ENCODE data around the gene RNU1-4. TPM values are rescaled to one million over a fixed set of nuclear protein-coding genes. Genes with fewer than 3 reads are reported as not detected.
"Not testable (repeated sequence)": the region's sequence is repeated elsewhere in the genome, so short reads cannot be mapped to it uniquely, and the experiment has no call there.

RNU1-4 gene
- total RNA-seq: under 1 TPM; under 0.01 TPM

DNA sequence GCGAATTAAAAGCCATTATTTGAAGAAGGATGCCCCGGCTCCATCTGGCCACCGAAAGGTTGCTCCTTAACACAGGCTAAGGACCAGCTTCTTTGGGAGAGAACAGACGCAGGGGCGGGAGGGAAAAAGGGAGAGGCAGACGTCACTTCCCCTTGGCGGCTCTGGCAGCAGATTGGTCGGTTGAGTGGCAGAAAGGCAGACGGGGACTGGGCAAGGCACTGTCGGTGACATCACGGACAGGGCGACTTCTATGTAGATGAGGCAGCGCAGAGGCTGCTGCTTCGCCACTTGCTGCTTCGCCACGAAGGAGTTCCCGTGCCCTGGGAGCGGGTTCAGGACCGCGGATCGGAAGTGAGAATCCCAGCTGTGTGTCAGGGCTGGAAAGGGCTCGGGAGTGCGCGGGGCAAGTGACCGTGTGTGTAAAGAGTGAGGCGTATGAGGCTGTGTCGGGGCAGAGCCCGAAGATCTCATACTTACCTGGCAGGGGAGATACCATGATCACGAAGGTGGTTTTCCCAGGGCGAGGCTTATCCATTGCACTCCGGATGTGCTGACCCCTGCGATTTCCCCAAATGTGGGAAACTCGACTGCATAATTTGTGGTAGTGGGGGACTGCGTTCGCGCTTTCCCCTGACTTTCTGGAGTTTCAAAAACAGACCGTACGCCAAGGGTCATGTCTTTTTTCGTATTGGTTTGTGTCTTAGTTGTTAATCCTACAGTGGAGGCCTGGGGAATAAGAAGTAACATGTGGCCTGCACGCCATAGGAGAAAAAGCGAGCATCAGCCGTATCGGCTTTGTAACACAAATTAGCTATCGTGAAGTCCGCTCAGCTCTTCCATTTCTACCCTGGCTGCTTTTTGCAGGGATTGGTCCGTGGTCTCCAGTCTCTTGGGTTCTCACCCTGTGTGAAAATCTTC is at the start of gene RNU1-4:
Gene RNU1-4 (plus strand): TSS at position 470 of the 918 bp plus-strand sequence.
- H3K9me3 ChIP-seq; H3K27me3 ChIP-seq (replicated peaks; ENCODE audit: insufficient read depth); H3K4me1 ChIP-seq (replicated peaks); H3K36me3 ChIP-seq; intact Hi-C loops (cut with DNase I); H3K4me3 ChIP-seq; DNase-seq (ENCODE audit: low spot score); H3K27ac ChIP-seq: not testable (repeated sequence)
- WGBS: no CpG with 5 or more reads among the region's 46 CpGs

DNA sequence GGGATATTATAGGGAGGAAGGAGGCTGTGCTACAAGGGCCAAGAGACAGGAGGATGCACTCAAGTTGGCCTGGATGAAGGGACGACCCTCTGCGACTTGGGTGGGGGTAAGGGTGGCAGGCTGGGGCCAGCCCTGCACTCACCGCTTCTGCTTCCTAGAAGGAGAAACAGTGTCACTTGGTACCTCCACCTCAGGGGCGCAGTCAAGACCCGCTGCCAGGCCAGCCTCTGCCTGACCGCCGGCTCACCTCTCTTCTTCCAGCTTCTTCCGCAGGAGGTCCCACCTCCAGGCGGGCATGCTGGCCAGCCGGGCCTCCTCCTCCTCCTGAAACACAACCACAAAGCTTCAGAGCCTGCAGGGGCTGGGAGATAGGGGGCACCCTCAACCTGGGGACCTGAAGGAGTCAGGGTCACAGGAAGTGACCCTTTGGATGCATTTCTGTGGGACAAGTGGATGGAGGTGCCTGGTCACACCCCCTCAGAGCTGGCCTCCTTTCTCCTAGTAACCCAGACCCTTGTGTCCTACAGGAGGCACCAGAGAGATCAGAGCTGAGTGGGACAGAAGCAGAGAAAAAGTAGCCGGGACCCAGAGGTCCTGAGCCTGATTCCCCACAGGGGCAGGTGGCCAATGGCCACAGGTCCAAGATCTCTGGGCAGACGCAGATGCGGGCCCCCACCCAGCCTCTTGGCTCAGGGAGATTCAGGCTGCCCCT is 49.2 kb upstream of the RNU1-4 start:
- H3K27me3 ChIP-seq (replicated peaks; ENCODE audit: insufficient read depth); H3K4me3 ChIP-seq; H3K9me3 ChIP-seq; H3K36me3 ChIP-seq; H3K27ac ChIP-seq; intact Hi-C loops (cut with DNase I); DNase-seq (ENCODE audit: low spot score); H3K4me1 ChIP-seq (replicated peaks): not testable (repeated sequence)
- 95% methylated on average over 8 of the region's 13 CpGs for WGBS

DNA sequence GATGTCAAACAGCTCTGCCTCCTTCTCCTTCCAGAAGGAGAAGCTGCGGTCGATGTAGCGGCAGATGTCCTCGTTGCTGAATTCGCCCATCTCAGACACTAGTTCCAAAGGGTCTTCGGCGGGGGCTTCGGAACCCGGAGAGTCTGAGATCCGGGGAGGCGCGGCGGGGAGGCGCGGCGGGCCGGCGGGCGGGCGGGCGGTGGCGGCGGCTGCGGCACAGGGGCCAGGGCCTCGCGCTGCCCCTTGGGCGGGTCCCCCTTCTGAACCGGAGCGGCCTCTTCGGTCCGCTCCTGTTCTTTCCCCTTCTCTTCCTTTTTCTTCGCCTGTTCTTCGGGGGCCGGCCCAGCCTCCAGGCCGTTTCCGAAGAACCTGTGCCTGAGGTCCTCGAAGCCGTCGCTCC is 48.0 kb upstream of the RNU1-4 start:
- DNase-seq (ENCODE audit: low spot score); H3K4me3 ChIP-seq; H3K9me3 ChIP-seq; H3K27me3 ChIP-seq (replicated peaks; ENCODE audit: insufficient read depth); H3K27ac ChIP-seq; intact Hi-C loops (cut with DNase I); H3K4me1 ChIP-seq (replicated peaks); H3K36me3 ChIP-seq: not testable (repeated sequence)
- WGBS: 21% methylated on average over 27 of the region's 39 CpGs

DNA sequence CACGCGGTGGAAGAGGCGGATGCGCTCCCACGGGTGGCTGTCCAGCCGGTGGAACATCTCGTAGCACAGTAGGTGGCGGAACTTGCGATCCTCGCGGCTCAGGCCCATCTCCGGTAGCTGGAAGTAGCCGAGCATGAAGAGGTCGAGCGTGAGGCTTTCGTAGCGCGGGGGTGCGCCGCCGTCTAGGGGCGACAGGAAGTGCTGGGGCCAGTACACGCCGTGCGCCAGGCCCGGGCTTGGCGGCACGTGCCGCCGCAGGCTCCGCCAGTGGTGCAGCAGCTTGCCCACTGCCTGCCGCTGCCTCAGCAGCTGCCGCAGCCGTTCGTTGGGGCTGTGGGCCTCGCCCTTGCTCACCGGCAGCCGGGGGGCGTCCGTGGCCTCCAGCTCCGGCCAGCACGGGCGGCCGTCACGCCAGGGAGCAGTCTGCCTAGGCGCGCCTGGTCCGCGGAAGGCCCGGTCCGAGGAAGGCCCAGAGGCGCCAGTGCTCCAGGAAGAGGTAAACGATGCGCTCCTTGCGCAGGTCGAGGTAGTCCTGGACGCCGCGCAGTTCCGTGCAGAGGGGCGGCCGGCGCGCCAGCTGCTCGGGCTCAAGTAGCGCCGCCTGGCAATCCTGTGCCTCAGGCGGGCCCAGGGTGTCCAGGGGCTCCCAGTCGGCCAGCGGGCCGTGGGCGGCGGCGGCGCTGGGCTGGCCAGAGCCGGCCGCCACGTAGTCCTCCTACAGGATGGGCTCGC is 47.4 kb upstream of the RNU1-4 start:
- H3K27ac ChIP-seq; H3K36me3 ChIP-seq; H3K9me3 ChIP-seq; H3K27me3 ChIP-seq (replicated peaks; ENCODE audit: insufficient read depth); intact Hi-C loops (cut with DNase I); H3K4me3 ChIP-seq; H3K4me1 ChIP-seq (replicated peaks); DNase-seq (ENCODE audit: low spot score): not testable (repeated sequence)
- 18% methylated on average over 16 of the region's 79 CpGs for WGBS

DNA sequence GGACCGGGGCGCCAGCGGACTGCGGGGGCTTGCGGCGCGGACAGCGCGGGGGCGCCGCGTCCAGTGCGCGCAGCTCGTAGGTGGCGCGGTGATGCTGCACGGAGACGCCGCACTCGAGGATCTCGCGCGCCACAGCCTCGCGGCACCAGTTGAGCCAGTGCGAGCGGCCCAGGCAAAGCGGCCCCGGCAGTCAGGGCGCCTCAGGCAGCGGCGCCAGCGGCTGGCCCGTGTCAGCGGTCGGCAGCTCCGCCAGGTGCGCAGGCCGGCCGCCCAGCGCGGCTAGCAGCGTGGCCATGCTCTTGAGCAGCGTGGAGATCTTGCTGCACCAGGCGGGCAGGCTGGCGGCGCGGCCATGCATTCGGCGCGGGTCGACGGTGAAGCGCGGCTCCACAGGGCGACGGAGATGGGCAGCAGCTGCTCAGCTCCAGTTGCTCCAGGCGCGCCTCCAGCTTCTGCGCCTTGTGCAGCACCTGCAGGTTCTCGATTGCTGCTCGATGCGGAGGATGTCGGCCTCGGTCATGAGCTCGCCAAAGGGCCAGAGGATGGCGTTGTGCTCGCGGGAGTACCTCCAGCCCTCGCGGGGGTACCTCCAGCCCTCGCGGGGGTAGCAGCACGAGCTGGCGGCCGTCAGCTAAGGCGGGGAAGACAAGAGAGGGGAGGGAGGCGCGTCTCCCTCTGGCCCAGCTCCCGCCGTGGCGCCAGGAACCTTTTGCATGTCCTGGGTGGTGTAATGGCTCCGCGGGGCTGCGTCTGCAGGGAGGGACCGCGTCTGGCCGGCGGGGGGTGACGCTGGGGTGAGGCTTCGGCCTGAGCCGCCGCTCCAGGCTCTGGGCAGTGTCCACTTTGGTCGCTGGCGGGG is 46.6 kb upstream of the RNU1-4 start:
- H3K4me3 ChIP-seq; H3K27ac ChIP-seq; H3K36me3 ChIP-seq; H3K9me3 ChIP-seq; intact Hi-C loops (cut with DNase I); DNase-seq (ENCODE audit: low spot score); H3K4me1 ChIP-seq (replicated peaks); H3K27me3 ChIP-seq (replicated peaks; ENCODE audit: insufficient read depth): not testable (repeated sequence)
- no CpG with 5 or more reads among the region's 96 CpGs for WGBS

DNA sequence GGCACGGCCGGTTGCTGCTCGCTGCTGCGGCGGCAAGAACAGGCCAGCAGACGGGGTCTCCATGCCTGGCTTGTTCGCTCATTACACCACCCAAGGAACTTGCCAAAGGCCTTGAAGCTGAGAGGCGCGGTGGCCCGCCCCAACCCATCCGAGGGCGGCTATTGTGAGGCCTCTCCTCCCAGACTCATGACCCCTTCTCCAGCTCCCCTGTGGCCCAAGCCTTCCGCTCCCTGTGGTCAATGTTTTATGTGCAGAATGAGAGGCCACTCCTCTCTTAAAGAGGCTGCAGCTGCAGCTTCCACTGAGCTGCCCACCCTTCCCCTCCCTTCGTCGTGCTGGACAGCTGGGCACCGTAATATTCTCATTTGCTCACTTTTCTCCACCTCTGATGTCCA is 46.0 kb upstream of the RNU1-4 start:
- H3K4me1 ChIP-seq (replicated peaks); H3K4me3 ChIP-seq; H3K27ac ChIP-seq; DNase-seq (ENCODE audit: low spot score); H3K36me3 ChIP-seq; H3K27me3 ChIP-seq (replicated peaks; ENCODE audit: insufficient read depth); intact Hi-C loops (cut with DNase I); H3K9me3 ChIP-seq: not testable (repeated sequence)
- 50% methylated on average over 1 of the region's 16 CpGs for WGBS

DNA sequence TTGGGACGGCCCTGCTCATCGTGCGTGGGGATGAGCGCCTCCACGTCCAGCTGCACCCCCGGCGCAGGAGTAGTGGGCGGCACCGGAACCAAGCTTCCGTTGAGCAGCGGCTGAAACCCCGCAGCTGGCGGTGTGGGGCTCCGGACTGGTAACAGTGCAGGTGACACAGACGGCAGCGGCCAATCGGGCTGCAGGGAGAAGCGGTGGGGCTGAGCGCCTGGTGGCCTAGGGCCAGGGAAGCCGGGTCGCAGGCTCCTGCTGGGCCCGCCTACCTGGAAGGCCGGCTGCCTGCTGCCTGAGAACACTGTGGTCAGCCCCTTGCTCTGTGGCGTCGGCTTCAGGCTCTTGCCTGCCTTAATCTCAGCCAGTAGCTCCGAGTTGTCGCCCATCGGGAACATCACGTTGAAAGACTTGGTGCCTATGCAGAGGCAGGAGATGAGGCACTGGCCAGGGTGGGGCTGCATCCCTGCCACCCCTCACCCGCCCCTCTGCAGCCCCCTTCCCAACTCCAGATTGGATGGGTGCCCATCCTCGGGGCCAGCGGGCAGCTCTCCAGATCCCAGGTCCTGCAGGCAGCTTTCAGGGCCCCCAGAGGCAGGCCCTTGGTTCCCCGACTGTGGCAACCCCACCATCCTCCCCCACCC is 43.7 kb upstream of the RNU1-4 start:
- H3K9me3 ChIP-seq; H3K36me3 ChIP-seq; intact Hi-C loops (cut with DNase I); H3K4me3 ChIP-seq; H3K4me1 ChIP-seq (replicated peaks); DNase-seq (ENCODE audit: low spot score); H3K27me3 ChIP-seq (replicated peaks; ENCODE audit: insufficient read depth); H3K27ac ChIP-seq: not testable (repeated sequence)
- WGBS: 45% methylated on average over 7 of the region's 33 CpGs

DNA sequence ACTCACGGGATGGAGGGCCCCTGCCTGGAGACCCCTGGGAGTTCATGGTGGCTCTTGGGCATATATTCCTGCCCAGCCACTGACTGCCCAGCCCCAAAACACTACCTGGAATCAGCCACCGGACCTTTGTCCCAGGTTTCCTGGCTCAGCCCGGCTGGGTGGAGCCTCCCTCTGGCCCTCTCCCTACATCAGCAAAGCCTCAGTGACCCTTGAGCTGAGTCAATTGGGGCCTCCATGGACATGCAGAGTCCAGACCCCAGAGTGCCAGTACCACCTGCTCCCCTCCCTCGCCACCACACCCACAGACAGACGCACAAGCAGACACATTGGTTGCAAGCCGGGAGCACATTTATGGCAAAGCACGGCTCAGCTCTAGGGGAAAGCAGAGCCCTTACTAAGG is 43.2 kb upstream of the RNU1-4 start:
- H3K27me3 ChIP-seq (replicated peaks; ENCODE audit: insufficient read depth); H3K4me3 ChIP-seq; H3K27ac ChIP-seq; H3K4me1 ChIP-seq (replicated peaks); intact Hi-C loops (cut with DNase I); H3K36me3 ChIP-seq; DNase-seq (ENCODE audit: low spot score); H3K9me3 ChIP-seq: not testable (repeated sequence)
- WGBS: 67% methylated on average over 4 of the region's 7 CpGs

DNA sequence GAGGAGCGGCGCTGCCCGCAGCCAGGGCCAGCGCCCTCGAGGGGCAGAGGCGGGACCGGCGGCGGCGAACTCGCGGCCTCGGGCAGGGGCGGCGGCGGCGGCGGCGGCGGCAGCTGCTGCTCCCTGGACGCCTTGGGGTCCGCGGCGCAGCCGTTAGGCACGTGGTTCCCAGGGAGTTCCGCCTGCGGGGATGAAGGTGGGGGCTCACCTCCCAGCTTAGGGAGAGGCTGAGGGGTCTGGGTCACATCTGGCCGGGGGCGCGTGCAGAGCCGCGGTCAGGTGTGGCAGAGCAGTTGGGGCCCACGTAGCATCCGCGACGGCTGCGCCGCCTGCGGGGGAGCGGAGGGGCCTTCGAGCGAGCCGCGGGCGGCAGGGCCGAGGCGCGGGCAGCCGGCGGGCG is 40.9 kb upstream of the RNU1-4 start:
- H3K36me3 ChIP-seq; DNase-seq (ENCODE audit: low spot score): not testable (repeated sequence)

DNA sequence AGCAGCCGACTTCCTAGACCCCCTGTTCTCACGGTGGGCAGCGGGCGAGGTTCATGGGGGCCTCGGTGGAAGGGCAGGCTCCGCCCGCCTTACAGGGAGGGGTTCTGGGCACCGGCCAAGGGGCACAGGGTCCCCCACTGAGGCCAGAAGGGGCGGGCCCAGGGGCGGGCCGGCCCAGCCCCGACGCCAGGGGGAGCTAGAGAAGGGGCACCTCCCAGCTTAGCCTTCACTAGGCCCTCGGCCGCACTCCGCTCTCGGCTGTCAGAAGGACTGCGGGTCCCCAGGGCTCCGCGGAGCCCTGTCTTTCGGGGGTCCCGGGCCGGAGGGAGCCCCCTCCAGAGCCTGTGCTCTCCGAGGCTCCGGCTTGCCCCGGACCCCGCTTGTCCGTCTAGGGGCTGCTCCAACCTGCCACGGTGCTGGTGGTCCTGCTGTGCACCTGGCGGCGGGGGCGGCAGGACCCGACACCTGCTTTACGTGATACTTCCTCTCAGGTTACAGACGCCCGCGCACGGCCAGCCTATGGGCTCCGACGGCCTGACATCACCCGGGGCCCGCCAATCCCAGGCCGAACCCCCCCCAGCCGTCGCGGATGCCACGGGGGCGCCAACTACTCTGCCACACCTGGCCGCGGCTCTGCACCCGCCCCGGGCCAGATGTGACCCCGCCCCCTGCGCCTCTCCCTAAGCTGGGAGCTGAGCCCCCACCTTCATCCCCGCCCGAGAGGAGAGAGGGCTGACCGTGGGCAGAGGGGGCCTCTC is 40.0 kb upstream of the RNU1-4 start:
- H3K4me3 ChIP-seq; H3K36me3 ChIP-seq; H3K27ac ChIP-seq; H3K4me1 ChIP-seq (replicated peaks); H3K9me3 ChIP-seq; DNase-seq (ENCODE audit: low spot score); intact Hi-C loops (cut with DNase I); H3K27me3 ChIP-seq (replicated peaks; ENCODE audit: insufficient read depth): not testable (repeated sequence)
- WGBS: no CpG with 5 or more reads among the region's 57 CpGs

More for the DNA sequence above, 40.9 kb upstream of the RNU1-4 start:
- WGBS: no CpG with 5 or more reads among the region's 52 CpGs
- H3K9me3 ChIP-seq; H3K27ac ChIP-seq; H3K27me3 ChIP-seq (replicated peaks; ENCODE audit: insufficient read depth); intact Hi-C loops (cut with DNase I); H3K4me3 ChIP-seq; H3K4me1 ChIP-seq (replicated peaks): not testable (repeated sequence)

DNA sequence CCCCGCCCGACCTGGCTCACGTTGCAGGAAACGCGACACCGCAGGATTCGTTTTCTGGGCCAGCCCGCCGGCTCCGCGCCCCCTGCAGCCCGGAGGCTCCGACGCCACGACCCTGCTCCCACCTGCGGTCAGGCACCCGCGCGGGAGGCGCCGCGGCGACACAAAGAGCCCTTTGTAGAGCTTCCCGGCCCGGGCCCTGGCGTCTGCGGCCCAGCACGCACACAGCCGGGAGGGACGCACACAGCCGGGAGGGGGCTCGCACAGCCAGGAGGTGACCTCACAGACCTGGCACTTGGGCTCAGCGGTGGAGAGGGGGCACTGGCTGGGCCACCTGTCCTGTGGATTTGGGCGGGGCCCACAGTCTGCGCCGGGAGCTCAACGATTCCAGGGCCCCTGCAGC is 39.1 kb upstream of the RNU1-4 start:
- WGBS: no CpG with 5 or more reads among the region's 37 CpGs

More for the DNA sequence above, 39.1 kb upstream of the RNU1-4 start:
- H3K9me3 ChIP-seq; H3K36me3 ChIP-seq; intact Hi-C loops (cut with DNase I); H3K27me3 ChIP-seq (replicated peaks; ENCODE audit: insufficient read depth); H3K27ac ChIP-seq; H3K4me3 ChIP-seq; H3K4me1 ChIP-seq (replicated peaks); DNase-seq (ENCODE audit: low spot score): not testable (repeated sequence)

All from prostate gland (tissue), 2 donors.